ENCODE results near the gene NR2E3.

Gene NR2E3

GRCh38 chr15:71810256-71811035 is at the start of gene NR2E3:
TSS of gene NR2E3 (plus strand) at chr15:71810554. CDS start at chr15:71810744, 190 bp downstream.
- TF ChIP-seq EZH2 (IDR thresholded peaks at IDR 0.05; ENCODE audit: borderline replicate concordance, low read depth, low read length, severe bottlenecking): no peak
- TF ChIP-seq, protein P1, sequence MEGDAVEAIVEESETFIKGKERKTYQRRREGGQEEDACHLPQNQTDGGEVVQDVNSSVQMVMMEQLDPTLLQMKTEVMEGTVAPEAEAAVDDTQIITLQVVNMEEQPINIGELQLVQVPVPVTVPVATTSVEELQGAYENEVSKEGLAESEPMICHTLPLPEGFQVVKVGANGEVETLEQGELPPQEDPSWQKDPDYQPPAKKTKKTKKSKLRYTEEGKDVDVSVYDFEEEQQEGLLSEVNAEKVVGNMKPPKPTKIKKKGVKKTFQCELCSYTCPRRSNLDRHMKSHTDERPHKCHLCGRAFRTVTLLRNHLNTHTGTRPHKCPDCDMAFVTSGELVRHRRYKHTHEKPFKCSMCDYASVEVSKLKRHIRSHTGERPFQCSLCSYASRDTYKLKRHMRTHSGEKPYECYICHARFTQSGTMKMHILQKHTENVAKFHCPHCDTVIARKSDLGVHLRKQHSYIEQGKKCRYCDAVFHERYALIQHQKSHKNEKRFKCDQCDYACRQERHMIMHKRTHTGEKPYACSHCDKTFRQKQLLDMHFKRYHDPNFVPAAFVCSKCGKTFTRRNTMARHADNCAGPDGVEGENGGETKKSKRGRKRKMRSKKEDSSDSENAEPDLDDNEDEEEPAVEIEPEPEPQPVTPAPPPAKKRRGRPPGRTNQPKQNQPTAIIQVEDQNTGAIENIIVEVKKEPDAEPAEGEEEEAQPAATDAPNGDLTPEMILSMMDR (IDR thresholded peaks at IDR 0.05; ENCODE audit: borderline replicate concordance, extremely low read depth, low read length, poor library complexity, severe bottlenecking): no peak
- Histone ChIP-seq H3K27me3 (ENCODE audit: insufficient read depth, low read length, poor library complexity) (peaks cover 3% of the 10 kb centered on the region), H3K9me3 (ENCODE audit: insufficient read depth, low read length, severe bottlenecking) (no peaks in the 10 kb centered on the region), H4K20me1 (ENCODE audit: insufficient read depth, low read length) (no peaks in the 10 kb centered on the region), H3K36me3 (ENCODE audit: insufficient read depth, low read length) (no peaks in the 10 kb centered on the region), H3K4me3 (ENCODE audit: low read depth in 1 of 2, low read length in 2 of 2) (no peak within 1 kb of the TSS), H2AFZ (ENCODE audit: low read depth, low read length) (no peak within 1 kb of the TSS), H3K4me1 (ENCODE audit: insufficient read depth, low read length) (no peaks in the 10 kb centered on the region), H3K4me2 (ENCODE audit: insufficient read depth, low read length) (no peak within 1 kb of the TSS), H3K27ac (ENCODE audit: low read length) (no peak within 1 kb of the TSS), H3K79me2 (ENCODE audit: insufficient read depth, low read length) (no peaks in the 10 kb centered on the region), H3K9ac (ENCODE audit: low read depth, low read length) (no peak within 1 kb of the TSS)
- ATAC-seq (ENCODE audit: insufficient read depth, low read depth) (no peak), DNase-seq (no peak)

DNA sequence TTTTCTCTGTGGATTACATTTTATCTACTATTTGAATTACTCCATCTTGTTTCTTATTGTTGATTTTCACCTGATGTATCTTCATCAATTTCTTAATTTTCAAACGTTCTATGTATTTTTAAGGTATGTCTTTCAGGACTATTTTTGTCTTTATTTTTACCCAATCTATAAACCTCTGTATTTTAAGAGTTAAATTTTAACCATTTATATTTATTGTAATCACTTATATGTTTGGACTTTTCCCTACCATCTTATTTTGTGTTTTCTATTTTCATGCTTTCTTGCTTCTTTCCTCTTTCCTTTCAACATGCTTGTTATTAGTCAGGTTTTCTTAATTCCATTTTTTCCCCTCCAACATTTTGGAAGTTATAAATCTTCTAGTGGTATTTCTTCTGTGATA is 49.5 kb upstream of the NR2E3 start:
- H3K9ac ChIP-seq (ENCODE audit: low read depth, low read length): no peak overlapping the region
- DNase-seq (no peak), ATAC-seq (ENCODE audit: insufficient read depth, low read depth) (no peak)
- no peaks in the 10 kb centered on the region for H3K4me1 ChIP-seq (ENCODE audit: insufficient read depth, low read length)
- H2AFZ ChIP-seq (ENCODE audit: low read depth, low read length): no peak overlapping the region
- H3K9me3 ChIP-seq (ENCODE audit: insufficient read depth, low read length, severe bottlenecking): peaks cover 9% of the 10 kb centered on the region
- no peaks in the 10 kb centered on the region for H3K79me2 ChIP-seq (ENCODE audit: insufficient read depth, low read length)
- no peaks in the 10 kb centered on the region for H3K27me3 ChIP-seq (ENCODE audit: insufficient read depth, low read length, poor library complexity)
- TF ChIP-seq EZH2 (IDR thresholded peaks at IDR 0.05; ENCODE audit: borderline replicate concordance, low read depth, low read length, severe bottlenecking): no peak
- TF ChIP-seq, protein P1 (IDR thresholded peaks at IDR 0.05; ENCODE audit: borderline replicate concordance, extremely low read depth, low read length, poor library complexity, severe bottlenecking): no peak
- H3K4me2 ChIP-seq (ENCODE audit: insufficient read depth, low read length): no peak overlapping the region
- H3K4me3 ChIP-seq (ENCODE audit: low read depth in 1 of 2, low read length in 2 of 2): no peak overlapping the region
- H4K20me1 ChIP-seq (ENCODE audit: insufficient read depth, low read length): no peaks in the 10 kb centered on the region
- H3K36me3 ChIP-seq (ENCODE audit: insufficient read depth, low read length): no peaks in the 10 kb centered on the region
- no peak overlapping the region for H3K27ac ChIP-seq (ENCODE audit: low read length)

- H3K9ac ChIP-seq (ENCODE audit: low read depth, low read length): no peak overlapping the region
- no peaks in the 10 kb centered on the region for H3K27me3 ChIP-seq (ENCODE audit: insufficient read depth, low read length, poor library complexity)
- no peak overlapping the region for H3K4me3 ChIP-seq (ENCODE audit: low read depth in 1 of 2, low read length in 2 of 2)
- H4K20me1 ChIP-seq (ENCODE audit: insufficient read depth, low read length): no peaks in the 10 kb centered on the region
- DNase-seq: no peak
- TF ChIP-seq, protein P1 (IDR thresholded peaks at IDR 0.05; ENCODE audit: borderline replicate concordance, extremely low read depth, low read length, poor library complexity, severe bottlenecking): no peak
- TF ChIP-seq EZH2 (IDR thresholded peaks at IDR 0.05; ENCODE audit: borderline replicate concordance, low read depth, low read length, severe bottlenecking): no peak
- no peaks in the 10 kb centered on the region for H3K79me2 ChIP-seq (ENCODE audit: insufficient read depth, low read length)
- no peaks in the 10 kb centered on the region for H3K36me3 ChIP-seq (ENCODE audit: insufficient read depth, low read length)
- no peaks in the 10 kb centered on the region for H3K4me1 ChIP-seq (ENCODE audit: insufficient read depth, low read length)
- no peak for ATAC-seq (ENCODE audit: insufficient read depth, low read depth)
- H3K4me2 ChIP-seq (ENCODE audit: insufficient read depth, low read length): no peak overlapping the region
- peaks cover 9% of the 10 kb centered on the region for H3K9me3 ChIP-seq (ENCODE audit: insufficient read depth, low read length, severe bottlenecking)
- H2AFZ ChIP-seq (ENCODE audit: low read depth, low read length): no peak overlapping the region
- H3K27ac ChIP-seq (ENCODE audit: low read length): no peak overlapping the region
Observed at GRCh38 chr15:71761649-71762048, 48.7 kb upstream of the NR2E3 start.
